Bronchial epithelial cell (primary cell): Measurements from ENCODE around the gene TAF7L. TPM values are rescaled to one million over a fixed set of nuclear protein-coding genes. Genes with fewer than 3 reads are reported as not detected.
"Not testable (repeated sequence)": the region's sequence is repeated elsewhere in the genome, so short reads cannot be mapped to it uniquely, and the experiment has no call there.

Experiments used
- DNase-seq: peaks from one replicate; pipeline ENCODE4 v3.0.0-alpha.2; 2010; ENCODE audit warnings: low read depth
- FAIRE-seq: peaks from 2 replicates; lab custom pipeline; 2011; peaks lifted over from hg19 to GRCh38; lab: Jason Lieb, UNC
- H3K27me3 ChIP-seq: 2 replicates; pipeline ENCODE4 v1.5.1; 2011; ENCODE audit warnings: low read length; ENCODE audit not compliant: control insufficient read depth, insufficient read depth
- H3K36me3 ChIP-seq: 2 replicates; pipeline ENCODE4 v1.5.1; 2011; ENCODE audit warnings: low read length; ENCODE audit not compliant: control insufficient read depth, insufficient read depth
- H3K4me3 ChIP-seq: 2 replicates; pipeline ENCODE4 v1.5.1; 2011; ENCODE audit warnings: mild to moderate bottlenecking, low read depth, low read length, control low read depth
- total RNA-seq: library from RNA; depleted of rRNA; stranded (reverse); fragments of >200 nt; gene quantifications from 2 replicates; pipeline ENCODE4 v1.2.1, GENCODE V29; 2014
- TF ChIP-seq, protein P1 (sequence below): IDR thresholded peaks from 2 replicates; pipeline ENCODE4 v1.5.1; 2011; ENCODE audit warnings: mild to moderate bottlenecking, moderate library complexity, low read length, control low read depth, inconsistent platforms; ENCODE audit not compliant: insufficient read depth, severe bottlenecking

Gene TAF7L, protein sequence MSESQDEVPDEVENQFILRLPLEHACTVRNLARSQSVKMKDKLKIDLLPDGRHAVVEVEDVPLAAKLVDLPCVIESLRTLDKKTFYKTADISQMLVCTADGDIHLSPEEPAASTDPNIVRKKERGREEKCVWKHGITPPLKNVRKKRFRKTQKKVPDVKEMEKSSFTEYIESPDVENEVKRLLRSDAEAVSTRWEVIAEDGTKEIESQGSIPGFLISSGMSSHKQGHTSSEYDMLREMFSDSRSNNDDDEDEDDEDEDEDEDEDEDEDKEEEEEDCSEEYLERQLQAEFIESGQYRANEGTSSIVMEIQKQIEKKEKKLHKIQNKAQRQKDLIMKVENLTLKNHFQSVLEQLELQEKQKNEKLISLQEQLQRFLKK
- under 0.01 TPM in 1 of 2 replicates, not detected in the other for total RNA-seq

DNA sequence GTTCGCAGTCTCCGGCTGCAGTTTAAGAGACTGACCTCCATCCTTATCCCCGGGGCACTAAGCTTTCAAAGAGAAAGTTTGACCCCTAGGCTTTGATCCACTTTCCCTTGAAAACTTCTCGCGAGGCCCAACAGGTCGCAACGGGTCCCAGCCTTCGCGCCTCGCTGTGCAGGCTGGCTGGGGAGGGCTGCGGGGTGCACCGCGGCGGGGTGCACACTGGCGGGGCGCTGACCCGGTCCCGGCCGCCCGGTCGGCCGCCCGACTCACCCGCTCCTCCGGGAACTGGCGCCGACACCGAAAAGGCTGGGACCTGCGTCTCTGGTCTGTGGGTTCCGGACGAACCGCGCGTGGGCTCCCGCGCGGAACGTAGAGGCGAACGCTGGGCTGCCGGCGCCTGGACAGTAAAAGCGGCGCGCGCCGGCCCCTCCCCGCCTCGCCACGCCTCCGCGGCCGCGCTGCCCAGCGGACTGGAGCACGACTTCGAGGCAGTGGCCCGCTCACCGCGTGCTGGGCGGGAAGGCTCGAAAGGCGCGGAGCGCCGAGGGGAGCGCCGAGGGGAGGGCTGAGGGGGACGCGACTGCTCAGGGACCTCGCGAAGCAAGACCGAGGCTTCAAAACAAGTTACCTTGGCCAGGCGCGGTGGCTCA lies at the start of gene TAF7L:
Gene TAF7L (minus strand): TSS at position 378 of the 647 bp plus-strand sequence. CDS start 3,791 bp downstream, outside the sequence.
- no peak for DNase-seq

DNA sequence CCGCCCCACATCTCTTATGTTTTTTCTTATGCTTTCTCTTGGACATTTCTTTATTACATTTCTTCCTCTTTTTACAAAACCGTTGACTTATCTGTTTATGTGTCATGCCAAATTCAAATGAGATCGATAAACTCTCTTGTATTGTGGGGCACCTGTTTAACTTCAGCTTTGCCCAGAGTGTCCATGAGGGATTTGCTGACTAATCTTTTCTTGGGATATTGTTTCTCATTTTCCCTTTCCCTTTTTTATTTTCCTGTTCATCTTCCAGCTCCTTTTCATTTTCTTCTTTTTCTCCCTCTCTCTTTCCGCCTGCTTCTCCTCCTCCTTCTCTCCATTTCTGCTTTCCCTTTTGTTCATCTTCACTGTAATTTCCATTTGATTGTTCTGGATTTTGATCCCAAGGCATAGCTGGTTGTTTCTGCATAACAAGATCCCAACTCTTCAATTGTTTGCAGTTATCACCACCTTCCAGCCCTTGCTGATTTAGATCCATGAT lies 46.7 kb upstream of the TAF7L start:
- no peaks in the 10 kb centered on the region for H3K36me3 ChIP-seq
- no peak overlapping the region for H3K4me3 ChIP-seq
- TF ChIP-seq, protein P1, sequence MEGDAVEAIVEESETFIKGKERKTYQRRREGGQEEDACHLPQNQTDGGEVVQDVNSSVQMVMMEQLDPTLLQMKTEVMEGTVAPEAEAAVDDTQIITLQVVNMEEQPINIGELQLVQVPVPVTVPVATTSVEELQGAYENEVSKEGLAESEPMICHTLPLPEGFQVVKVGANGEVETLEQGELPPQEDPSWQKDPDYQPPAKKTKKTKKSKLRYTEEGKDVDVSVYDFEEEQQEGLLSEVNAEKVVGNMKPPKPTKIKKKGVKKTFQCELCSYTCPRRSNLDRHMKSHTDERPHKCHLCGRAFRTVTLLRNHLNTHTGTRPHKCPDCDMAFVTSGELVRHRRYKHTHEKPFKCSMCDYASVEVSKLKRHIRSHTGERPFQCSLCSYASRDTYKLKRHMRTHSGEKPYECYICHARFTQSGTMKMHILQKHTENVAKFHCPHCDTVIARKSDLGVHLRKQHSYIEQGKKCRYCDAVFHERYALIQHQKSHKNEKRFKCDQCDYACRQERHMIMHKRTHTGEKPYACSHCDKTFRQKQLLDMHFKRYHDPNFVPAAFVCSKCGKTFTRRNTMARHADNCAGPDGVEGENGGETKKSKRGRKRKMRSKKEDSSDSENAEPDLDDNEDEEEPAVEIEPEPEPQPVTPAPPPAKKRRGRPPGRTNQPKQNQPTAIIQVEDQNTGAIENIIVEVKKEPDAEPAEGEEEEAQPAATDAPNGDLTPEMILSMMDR: no peak
- no peak for DNase-seq
- no peak for FAIRE-seq
- H3K27me3 ChIP-seq: no peaks in the 10 kb centered on the region

More for the DNA sequence above, at the start of gene TAF7L:
- no peak for FAIRE-seq
- Histone ChIP-seq H3K36me3 (no peaks in the 10 kb centered on the region), H3K4me3 (peak within 1 kb of the TSS; percentile 1), H3K27me3 (no peaks in the 10 kb centered on the region)
- TF ChIP-seq, protein P1: no peak

DNA sequence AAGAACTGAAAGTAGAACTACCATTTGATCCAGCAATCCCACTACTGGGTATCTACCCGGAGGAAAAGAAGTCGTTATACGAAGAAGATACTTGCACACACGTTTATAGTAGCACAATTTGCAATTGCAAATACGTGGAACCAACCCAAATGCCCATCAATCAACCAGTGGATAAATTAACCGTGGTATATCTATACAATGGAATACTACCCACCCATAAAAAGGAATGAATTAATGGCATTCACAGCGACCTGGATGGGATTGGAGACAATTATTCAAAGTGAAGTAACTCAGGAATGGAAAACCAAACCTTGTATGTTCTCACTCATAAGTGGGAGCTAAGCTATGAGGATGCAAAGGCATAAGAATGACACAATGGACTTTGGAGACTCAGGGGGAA lies 43.2 kb upstream of the TAF7L start:
- not testable (repeated sequence) for H3K27me3 ChIP-seq, H3K36me3 ChIP-seq, DNase-seq, H3K4me3 ChIP-seq, FAIRE-seq

DNA sequence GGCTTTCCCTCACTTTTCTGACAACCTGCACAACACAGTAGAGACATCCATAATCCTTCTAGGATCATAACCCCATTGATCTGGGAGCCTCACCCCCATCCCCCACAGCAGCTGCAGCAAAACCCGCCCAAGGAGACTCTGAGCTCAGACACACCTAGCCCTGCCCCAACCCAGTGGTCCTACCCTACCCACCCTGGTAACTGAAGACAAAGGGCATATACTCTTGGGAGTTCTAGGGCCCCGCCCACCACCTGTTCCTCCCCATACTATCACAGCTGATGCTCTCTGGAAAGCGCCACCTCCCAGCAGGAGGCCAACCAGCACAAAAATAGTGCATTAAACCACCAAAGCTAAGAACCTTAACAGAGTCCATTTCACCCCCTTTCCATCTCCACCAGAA lies 35.5 kb upstream of the TAF7L start:
- not testable (repeated sequence) for H3K4me3 ChIP-seq, DNase-seq, FAIRE-seq, H3K36me3 ChIP-seq, H3K27me3 ChIP-seq

DNA sequence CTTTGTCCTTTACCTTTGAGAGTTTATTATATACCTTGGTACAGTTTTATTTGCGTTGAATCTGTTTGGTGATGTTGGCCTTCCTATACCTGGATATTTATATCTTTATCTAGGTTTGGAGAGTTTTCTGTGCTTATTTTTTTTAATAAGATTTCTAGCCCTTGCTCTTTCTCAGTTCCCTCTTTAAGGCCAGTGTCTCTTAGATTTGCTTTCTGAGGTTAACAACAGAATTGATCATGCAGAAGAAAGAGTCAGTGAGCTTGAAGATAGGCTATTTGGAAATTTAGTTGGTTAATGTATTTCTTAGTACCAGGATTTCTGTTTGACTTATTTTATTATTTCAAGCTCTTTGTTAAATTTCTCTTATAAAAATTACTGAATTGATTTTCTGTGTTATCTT lies 12.7 kb upstream of the TAF7L start:
- Histone ChIP-seq H3K36me3 (no peaks in the 10 kb centered on the region), H3K4me3 (no peak overlapping the region), H3K27me3 (no peaks in the 10 kb centered on the region)
- TF ChIP-seq, protein P1: no peak
- FAIRE-seq: no peak
- no peak for DNase-seq

DNA sequence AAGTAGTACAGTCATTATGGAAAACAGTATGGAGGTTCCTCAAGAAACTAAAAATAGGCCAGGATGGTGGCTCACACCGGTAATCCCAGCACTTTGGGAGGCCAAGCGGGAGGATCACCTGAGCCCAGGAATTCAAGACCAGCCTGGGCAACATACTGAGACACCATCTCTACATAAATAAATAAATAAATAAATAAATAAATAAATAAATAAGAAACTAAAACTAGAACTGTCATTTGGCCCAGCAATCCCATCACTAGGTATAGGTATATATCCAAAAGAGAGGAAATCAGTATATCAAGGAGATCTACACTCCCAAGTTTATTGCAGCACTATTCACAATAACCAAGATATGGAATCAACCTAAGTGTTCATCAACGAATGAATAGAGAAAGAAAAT lies 4.5 kb upstream of the TAF7L start:
- H3K27me3 ChIP-seq, H3K36me3 ChIP-seq, DNase-seq, FAIRE-seq, H3K4me3 ChIP-seq: not testable (repeated sequence)

DNA sequence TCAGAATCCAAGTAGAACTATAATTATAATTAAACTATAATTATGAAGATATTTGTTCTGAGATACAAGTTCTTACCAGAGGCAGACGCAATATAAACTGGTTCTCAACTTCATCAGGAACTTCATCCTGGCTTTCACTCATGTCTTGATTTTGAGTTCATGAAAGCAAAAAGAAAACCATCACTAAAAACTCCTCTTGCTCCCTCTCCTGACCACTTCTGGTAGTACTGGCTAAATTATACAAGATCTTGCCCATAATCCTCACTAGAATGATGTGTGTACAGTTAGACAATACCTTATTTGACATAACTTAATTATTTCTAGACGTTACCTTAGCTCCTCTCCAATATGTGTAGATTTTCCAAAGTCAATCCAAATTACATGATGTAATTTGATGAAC lies 3.7 kb downstream of the TAF7L start:
- TF ChIP-seq, protein P1: peak; percentile 42
- DNase-seq: peak; percentile 43
- Histone ChIP-seq H3K36me3 (no peaks in the 10 kb centered on the region), H3K4me3 (no peak overlapping the region), H3K27me3 (no peaks in the 10 kb centered on the region)
- peak; percentile 32 for FAIRE-seq
